SU-DHL-6 (cell line): ENCODE data around the gene CCDC27.
"Not testable (repeated sequence)": the region's sequence is repeated elsewhere in the genome, so short reads cannot be mapped to it uniquely, and the experiment has no call there.

ENCODE experiments used
- H2AFZ ChIP-seq: fragments of 200-600 bp; sonication (generic); 2 replicates; pipeline ENCODE4 v1.6.1; 2014; ENCODE audit warnings: low read depth, mild to moderate bottlenecking, moderate library complexity, mixed read lengths, antibody characterized with exemption, low read length; ENCODE audit not compliant: severe bottlenecking
- H3F3A ChIP-seq: fragments of 200-600 bp; shearing (Covaris generic); 2 replicates; pipeline ENCODE4 v1.6.0; 2016; ENCODE audit warnings: antibody characterized with exemption, mild to moderate bottlenecking; ENCODE audit not compliant: insufficient read depth
- H3K27ac ChIP-seq: fragments of 200-600 bp; sonication (generic); 2 replicates; pipeline ENCODE4 v1.5.1; 2016; ENCODE audit warnings: low read depth, mild to moderate bottlenecking, low read length, moderate library complexity, mixed read lengths
- H3K27me3 ChIP-seq: fragments of 200-600 bp; sonication (generic), shearing (Covaris generic); 2 replicates; pipeline ENCODE4 v1.6.0; 2014; ENCODE audit warnings: mild to moderate bottlenecking, low read length
- H3K36me3 ChIP-seq: fragments of 200-600 bp; sonication (generic); 2 replicates; pipeline ENCODE4 v1.6.1; 2014; ENCODE audit warnings: mild to moderate bottlenecking, low read length, mixed read lengths
- H3K4me2 ChIP-seq: fragments of 300-600, 200-600 bp; shearing (Covaris generic), sonication (generic); 2 replicates; pipeline ENCODE4 v1.6.0; 2014; ENCODE audit warnings: low read length, low read depth, mild to moderate bottlenecking; ENCODE audit not compliant: poor library complexity, severe bottlenecking
- H3K4me3 ChIP-seq: fragments of 200-600 bp; sonication (generic); 2 replicates; pipeline ENCODE4 v1.5.1; 2014; ENCODE audit warnings: antibody characterized with exemption, low read length, mild to moderate bottlenecking, mixed read lengths; ENCODE audit not compliant: insufficient read depth, poor library complexity, severe bottlenecking
- H3K79me2 ChIP-seq: fragments of 200-600 bp; sonication (generic); 2 replicates; pipeline ENCODE4 v1.6.1; 2014; ENCODE audit warnings: mild to moderate bottlenecking, low read length, moderate library complexity; ENCODE audit not compliant: insufficient read depth
- H3K9ac ChIP-seq: fragments of 200-600 bp; sonication (generic); 2 replicates; pipeline ENCODE4 v1.7.0; 2014; ENCODE audit warnings: mild to moderate bottlenecking, low read length
- H3K9me2 ChIP-seq: fragments of 200-600 bp; sonication (generic); replicated peaks from 2 replicates; pipeline ENCODE4 v1.6.1; 2014; ENCODE audit warnings: low read length; ENCODE audit not compliant: insufficient read depth
- H3K9me3 ChIP-seq: fragments of 200-600 bp; sonication (generic); 2 replicates; pipeline ENCODE4 v1.6.1; 2014; ENCODE audit warnings: low read length, mixed read lengths; ENCODE audit not compliant: insufficient read depth
- H4K20me1 ChIP-seq: fragments of 200-600 bp; sonication (generic); 2 replicates; pipeline ENCODE4 v1.6.1; 2014; ENCODE audit warnings: low read depth, mild to moderate bottlenecking, antibody characterized with exemption, low read length, moderate library complexity, mixed read lengths
- EZH2phosphoT487 ChIP-seq: fragments of 200-600 bp; sonication (generic), shearing (Covaris generic); conservative IDR thresholded peaks from 2 replicates; pipeline ENCODE4 v1.6.1; 2018; ENCODE audit warnings: mild to moderate bottlenecking, antibody characterized with exemption, low read length, moderate library complexity, mixed read lengths
- TF ChIP-seq, protein P1 (sequence below): fragments of 200-600 bp; sonication (generic); IDR thresholded peaks from one replicate; pipeline ENCODE4 v1.5.1; 2017; ENCODE audit warnings: antibody characterized with exemption, mild to moderate bottlenecking, low read length, moderate library complexity; ENCODE audit not compliant: insufficient read depth, poor library complexity, severe bottlenecking

CCDC27 gene

DNA sequence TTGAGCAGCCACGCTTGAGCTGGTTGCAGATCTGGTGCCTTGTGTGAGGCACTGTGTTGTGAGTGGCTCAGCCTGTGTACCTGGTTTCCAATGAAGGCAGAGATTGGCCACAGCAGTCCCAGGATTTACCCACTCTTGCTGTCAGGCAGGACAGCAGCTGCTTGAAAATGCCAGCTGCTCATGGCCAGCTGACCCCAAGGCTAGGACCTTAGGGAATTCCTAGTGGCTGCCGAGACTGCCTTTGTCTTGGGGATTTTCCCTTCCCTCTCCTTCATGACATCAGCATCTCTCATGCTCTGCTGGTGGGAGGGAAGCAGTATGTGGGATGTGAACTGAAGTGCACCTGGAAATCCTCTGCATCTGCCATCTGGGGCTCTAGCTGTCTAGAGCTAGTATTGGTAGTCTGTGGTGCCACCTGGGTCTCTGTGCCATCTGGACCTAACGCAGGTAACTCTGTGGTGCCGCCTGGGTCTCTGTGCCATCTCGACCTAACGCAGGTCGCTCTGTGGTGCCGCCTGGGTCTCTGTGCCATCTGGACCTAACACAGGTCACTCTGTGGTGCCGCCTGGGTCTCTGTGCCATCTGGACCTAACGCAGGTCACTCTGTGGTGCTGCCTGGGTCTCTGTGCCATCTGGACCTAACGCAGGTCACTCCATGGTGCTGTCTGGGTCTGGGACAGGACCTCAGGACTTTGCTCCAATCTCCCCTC, 47.9 kb downstream of the CCDC27 start:
- H3K27me3 ChIP-seq, result no peaks in the 10 kb centered on the region
- no peaks in the 10 kb centered on the region for H3K9me2 ChIP-seq
- no peak overlapping the region for H3K27ac ChIP-seq
- H3F3A ChIP-seq, result no peaks in the 10 kb centered on the region
- H2AFZ ChIP-seq, result no peak overlapping the region
- no peaks in the 10 kb centered on the region for H3K9me3 ChIP-seq
- no peak overlapping the region for H3K9ac ChIP-seq
- no peak for TF ChIP-seq EZH2phosphoT487
- TF ChIP-seq, protein P1, sequence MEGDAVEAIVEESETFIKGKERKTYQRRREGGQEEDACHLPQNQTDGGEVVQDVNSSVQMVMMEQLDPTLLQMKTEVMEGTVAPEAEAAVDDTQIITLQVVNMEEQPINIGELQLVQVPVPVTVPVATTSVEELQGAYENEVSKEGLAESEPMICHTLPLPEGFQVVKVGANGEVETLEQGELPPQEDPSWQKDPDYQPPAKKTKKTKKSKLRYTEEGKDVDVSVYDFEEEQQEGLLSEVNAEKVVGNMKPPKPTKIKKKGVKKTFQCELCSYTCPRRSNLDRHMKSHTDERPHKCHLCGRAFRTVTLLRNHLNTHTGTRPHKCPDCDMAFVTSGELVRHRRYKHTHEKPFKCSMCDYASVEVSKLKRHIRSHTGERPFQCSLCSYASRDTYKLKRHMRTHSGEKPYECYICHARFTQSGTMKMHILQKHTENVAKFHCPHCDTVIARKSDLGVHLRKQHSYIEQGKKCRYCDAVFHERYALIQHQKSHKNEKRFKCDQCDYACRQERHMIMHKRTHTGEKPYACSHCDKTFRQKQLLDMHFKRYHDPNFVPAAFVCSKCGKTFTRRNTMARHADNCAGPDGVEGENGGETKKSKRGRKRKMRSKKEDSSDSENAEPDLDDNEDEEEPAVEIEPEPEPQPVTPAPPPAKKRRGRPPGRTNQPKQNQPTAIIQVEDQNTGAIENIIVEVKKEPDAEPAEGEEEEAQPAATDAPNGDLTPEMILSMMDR, result no peak
- no peak overlapping the region for H3K4me3 ChIP-seq
- no peaks in the 10 kb centered on the region for H3K36me3 ChIP-seq
- H3K4me2 ChIP-seq, result no peak overlapping the region
- H3K79me2 ChIP-seq, result peaks cover 6% of the 10 kb centered on the region; the same call in 1 of the 2 replicates
- H4K20me1 ChIP-seq, result no peaks in the 10 kb centered on the region

DNA sequence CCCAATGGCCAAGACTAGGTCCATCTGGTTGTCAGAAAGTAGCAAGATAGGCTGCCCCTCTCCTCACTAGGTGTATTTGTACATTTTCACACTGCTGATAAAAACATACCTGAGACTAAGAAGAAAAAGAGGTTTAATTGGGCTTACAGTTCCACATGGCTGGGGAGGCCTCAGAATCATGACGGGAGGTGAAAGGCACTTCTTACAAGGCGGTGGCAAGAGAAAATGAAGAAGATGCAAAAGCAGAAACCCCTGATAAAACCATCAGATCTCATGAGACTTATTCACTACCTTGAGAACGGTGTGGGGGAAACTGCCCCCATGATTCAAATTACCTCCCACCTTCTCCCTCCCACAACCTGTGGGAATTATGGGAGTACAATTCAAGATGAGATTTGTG, 48.5 kb downstream of the CCDC27 start:
- not testable (repeated sequence) for H3K27ac ChIP-seq, H3K79me2 ChIP-seq, H3K9ac ChIP-seq, H3K4me3 ChIP-seq, H3F3A ChIP-seq, H3K9me3 ChIP-seq, H4K20me1 ChIP-seq, H3K9me2 ChIP-seq, H2AFZ ChIP-seq, H3K4me2 ChIP-seq, H3K27me3 ChIP-seq, H3K36me3 ChIP-seq

DNA sequence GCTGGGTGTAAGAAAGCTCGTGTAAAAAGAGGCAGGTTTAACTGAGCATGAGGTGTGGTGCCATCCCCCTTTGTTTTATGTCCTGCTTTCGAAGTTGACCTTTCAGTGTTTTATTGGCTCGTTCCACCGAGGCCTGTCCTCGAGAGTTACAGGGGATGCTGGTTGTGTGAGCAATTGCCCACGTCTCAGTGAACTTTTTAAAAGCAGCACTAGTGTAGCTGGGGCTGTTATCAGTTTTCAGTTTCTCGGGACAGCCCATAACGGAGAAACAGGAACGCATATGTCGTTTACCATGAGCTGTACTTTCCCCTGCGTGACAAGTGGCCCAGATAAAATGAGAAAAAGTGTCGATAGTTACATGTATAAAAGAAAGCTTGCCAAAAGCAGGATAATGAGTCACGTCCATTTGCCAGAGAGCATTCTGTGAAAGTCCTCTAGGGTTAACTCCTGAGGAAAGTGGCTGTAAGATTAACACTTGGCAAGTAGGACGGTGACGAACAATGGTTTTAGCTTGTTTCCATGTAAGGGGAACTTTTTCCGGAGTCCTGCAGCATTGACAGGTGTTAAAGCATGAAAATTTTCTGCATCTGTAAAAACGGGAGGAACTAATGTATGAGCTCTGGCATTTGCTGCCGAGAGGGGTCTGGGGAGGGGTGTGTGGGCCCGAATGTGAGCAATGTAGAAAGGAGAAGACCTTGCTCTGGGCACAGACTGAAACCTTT, 51.8 kb downstream of the CCDC27 start:
- no peaks in the 10 kb centered on the region for H3K9me2 ChIP-seq
- H3K27ac ChIP-seq, result no peak overlapping the region
- no peaks in the 10 kb centered on the region for H3K36me3 ChIP-seq
- no peak overlapping the region for H3K9ac ChIP-seq
- no peaks in the 10 kb centered on the region for H3K27me3 ChIP-seq
- no peaks in the 10 kb centered on the region for H3K79me2 ChIP-seq
- no peaks in the 10 kb centered on the region for H4K20me1 ChIP-seq
- no peak for TF ChIP-seq EZH2phosphoT487
- TF ChIP-seq, protein P1, result no peak
- H3K9me3 ChIP-seq, result no peaks in the 10 kb centered on the region
- H2AFZ ChIP-seq, result no peak overlapping the region
- no peak overlapping the region for H3K4me2 ChIP-seq
- H3K4me3 ChIP-seq, result no peak overlapping the region
- H3F3A ChIP-seq, result no peaks in the 10 kb centered on the region

DNA sequence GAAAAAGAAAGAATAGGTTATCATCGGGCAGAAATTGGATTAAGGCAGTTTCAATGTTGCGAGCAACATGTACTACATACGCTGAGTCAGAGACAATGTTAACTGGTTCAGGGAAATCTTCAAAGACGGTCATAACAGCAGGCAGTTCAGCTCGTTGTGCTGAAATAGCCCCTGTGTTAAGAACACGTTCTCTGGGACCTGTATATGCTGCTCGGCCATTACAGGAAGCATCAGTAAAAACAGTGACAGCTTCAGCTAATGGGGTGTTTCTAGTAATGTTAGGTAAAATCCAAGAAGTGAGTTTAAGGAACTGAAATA, 52.3 kb downstream of the CCDC27 start:
- H3K27ac ChIP-seq, H2AFZ ChIP-seq, H3K79me2 ChIP-seq, H3K4me2 ChIP-seq, H3K4me3 ChIP-seq, H3K27me3 ChIP-seq, H3K9me3 ChIP-seq, H3K36me3 ChIP-seq, H3K9ac ChIP-seq, H3F3A ChIP-seq, H3K9me2 ChIP-seq, H4K20me1 ChIP-seq: not testable (repeated sequence)
